Activated CD8-positive, alpha-beta memory T cell treated with anti-CD3 and anti-CD28 coated beads for 1 hour (primary cell): ENCODE results near the gene VGLL4.

Experiments used
- DNase-seq, 2 donors: peaks; one replicate each; pipeline ENCODE4 v3.0.0-alpha.2; 2020; ENCODE audit warnings: low read depth in 1 of 2; ENCODE audit errors: extremely low read depth in 1 of 2

The VGLL4 gene

DNA sequence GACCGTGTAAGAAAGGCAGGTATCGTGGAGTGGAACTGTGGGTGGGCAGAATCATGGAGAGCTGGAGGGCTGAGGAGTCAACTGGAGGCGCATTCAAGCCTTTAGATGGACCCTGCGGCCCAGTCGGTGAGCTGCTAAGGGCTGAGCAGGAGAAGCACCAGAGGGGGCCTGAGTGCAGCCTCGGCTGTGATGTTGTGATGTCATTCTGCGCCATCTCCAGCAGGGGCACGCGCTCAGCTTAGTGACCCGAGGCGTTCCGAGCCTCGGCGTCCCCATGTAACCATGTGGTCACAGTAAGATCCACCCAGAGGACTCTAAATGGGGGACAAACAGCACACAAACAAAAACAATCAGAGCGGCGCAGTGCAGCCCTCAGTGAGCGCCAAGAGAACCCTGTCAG, 76.8 kb downstream of the VGLL4 start:
- DNase-seq = no peak

DNA sequence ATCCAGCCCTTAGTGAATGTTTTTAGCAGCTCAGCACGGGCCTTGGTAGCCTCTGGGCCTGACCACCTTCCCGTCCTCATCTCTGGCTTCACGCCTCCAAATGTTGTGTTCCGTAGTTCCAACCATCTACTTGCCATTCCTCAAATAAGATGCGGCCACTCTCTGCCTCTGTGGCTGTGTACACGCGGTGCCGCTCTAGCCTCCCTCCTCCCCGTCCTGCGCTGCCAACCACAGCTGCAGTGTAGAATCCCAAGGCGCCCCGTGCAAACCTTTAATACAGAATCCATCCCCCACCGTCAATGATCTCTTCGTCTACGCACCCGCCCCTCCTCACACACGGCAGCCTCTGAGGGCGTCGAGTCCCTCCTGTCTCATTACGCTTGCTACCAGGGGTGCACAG, 77.2 kb downstream of the VGLL4 start:
- DNase-seq = no peak

DNA sequence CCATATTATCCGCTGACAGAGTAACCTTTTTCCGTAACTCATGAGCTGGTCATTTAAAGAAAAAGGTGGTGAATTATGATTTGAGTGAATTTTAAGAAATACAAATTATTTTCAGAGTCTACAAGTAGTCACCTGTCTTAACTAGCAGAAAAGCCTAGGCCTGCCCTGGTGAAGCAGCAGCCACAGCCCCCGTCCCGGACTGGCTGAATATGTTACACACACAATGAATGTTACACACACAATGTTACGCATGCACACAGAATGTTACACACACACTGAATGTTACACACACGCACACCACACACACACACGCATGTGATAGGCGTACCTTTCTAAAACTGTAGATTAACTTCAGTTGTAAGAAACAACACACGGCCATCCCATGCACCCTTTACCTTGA, 77.8 kb downstream of the VGLL4 start:
- DNase-seq = no peak

GRCh38 chr3:11565492-11565891, 78.2 kb downstream of the VGLL4 start:
- no peak for DNase-seq

DNA sequence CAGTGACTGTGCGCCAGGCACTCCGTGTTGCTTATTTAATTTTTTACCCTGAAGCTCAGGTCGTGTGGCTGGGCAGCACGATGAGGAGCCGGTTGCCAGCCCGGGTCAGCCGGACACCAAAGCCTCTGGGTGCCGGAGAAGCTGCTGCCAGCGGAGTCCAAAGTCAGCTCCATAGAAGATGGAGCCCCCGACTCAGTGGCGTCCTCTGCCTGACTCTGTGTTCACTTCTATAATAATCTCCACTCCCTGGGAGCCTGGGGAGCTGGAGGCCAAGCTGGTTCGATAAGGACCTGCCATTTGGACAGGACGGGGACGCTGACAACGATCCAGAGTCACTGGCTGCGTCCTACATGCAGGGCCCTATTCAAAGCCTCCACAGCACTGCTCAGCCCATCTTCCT, 78.6 kb downstream of the VGLL4 start:
- DNase-seq = no peak

DNA sequence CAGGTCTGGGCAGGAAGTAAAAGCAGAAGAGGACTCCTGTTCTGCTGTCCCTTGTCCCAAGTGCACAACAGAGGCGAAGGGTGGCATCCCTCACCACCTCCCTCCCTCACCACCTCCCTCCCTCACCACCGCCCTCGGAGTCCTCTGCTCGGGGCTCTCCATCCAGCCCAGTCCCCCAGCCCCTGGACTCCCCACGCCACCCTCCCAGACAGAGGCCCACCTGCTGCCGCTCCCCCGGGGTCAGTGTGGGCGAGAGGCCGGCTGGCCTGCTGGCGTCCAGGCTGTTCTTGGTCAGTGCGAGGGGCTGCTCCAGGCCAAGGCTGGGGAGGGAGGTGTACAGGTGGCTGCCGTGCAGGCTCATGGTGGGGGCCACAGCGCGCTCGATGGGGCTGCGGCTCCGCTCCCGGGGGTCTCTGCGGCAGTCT, 79.1 kb downstream of the VGLL4 start:
- DNase-seq = no peak

DNA sequence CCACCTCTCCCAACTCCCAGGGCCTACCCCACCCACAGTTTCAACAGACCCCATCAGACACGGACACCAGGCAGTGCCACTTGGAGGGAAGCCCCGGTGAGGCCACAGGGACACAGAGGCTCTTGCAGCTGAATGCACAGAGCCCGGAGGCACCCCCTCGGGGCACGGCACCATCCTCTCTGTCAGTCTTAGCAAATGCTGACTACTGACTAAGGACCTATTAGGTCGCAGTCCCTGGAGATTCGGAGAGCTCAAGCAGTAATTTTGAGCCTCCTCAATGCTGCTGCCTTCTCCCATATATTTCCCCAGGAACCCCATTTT, 79.9 kb downstream of the VGLL4 start:
- no peak for DNase-seq

- no peak for DNase-seq
Observed at GRCh38 chr3:11563159-11563864, 80.4 kb downstream of the VGLL4 start.

- DNase-seq = no peak
Observed at GRCh38 chr3:11562277-11562881, 81.3 kb downstream of the VGLL4 start.

DNA sequence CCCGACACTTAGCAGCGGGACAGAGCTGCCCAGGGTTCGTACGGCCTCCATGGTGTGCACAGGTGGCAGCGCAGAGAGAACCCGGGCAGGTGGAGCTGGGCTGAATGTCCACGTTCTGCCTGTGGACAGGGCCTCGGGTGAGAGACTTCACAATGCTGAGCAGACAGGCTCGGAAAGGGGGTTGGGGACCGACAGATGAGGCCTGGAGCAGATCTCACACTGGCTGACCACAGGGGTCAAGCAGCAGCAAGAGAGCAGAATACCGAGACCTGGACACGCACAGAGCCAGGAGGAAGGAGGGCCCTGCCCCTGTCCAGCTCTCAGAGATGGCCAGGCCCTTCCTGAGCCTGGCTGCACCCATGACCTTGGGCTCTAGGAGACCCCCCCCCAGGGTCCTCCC, 83.0 kb downstream of the VGLL4 start:
- no peak for DNase-seq

DNA sequence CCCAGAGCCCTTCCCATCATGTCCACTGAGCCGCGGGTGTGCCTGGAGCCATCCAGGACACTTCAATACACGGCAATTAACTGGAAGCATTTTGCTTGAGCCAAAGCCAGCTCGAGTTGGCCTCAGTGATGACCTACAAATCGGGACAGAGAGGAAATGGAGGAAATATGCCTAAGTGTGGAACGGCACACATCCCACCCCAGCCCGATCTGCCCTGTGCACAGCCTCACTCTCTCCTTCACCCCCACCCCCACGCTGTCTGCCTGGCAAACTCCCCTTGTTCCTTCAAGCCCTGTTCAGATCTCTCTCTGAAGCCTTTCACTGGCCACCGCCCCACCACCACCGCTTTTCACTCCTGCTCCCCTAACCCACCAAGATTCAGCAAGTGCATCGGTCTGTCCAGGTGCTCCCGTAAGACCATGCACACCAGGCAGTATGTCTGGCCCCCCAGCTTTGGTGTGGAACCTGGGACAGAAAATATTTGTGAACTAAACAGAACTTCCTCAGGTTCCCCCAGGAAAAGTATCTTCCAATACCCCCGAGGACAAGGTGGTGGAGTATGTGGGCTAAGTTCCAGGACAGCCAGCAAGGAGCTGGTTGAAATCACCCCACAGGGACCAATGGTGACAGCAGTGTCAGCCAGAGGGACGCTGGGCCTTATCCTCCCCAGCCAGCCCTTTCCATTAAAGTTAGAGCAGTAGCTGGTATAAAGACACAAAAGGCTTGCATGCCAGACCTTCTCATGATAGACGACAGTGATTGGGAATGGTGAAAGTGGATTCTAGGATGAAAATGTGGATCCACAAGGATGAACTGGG, 83.7 kb downstream of the VGLL4 start:
- DNase-seq = no peak

DNA sequence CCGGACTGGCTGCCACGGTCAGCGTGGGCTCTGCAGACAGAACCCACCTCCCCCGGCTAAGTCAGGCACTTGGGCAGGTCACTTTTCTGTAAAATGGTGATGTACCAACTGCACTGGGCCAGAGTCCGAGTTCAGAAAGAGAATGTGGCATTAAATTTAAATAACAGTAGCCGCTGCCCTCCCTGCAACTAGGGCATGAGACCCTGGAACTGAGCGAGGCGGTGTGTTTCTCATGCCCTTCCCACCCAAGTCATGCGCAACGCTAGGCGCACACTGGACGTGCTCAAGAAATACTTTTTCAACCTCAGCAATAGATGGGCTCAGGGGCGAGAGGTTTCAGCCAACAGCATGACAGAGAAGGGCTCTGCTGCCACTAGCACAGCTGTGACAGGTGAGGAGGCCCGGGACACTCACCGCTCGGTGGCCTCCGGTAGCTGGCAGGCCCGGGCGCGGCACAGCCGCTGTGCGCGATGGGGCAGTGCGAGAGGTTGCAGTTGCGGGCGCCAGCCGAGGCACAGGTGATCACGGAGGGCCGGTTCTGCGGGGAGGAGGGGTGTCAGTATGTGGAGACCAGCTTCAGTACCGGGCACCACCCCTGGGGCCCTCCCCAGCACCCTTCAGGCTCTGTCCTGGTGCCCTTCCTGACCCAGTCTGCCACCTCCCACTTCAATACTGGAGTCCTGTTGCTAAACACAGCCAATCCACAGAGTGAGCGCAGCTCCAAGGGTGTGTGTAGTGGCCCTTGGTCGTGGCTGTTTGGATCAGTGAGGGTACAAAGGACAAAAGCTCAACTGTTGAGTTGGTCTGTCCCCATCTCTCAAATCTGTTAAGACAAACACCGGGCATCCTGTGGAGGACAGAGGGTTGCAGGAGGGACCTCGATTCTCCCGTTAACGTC, 84.5 kb downstream of the VGLL4 start:
- no peak for DNase-seq

DNA sequence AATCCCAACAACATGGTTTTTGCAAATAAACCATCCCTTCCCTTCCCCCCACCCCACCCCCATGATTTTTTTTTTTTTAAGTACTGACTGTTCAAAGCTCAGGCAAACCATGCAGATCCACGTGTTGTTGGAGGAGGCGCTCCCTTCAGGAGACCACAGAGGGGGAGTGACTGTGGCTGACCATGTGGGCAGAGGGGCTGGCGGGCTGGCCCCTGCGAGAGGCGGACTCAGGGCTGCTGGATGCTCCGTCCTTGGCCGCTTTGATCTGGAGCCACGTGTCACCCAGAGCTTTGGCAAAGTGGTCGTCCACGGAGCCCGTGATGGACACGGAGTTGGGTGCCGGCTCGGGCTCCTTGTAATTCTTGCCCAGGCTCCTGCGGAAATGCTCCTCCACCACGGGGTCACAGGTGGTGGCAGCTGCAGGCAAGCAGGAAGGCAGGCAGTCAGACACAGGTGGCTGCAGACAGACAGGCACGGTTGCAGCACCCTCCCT, 85.3 kb downstream of the VGLL4 start:
- no peak for DNase-seq

GRCh38 chr3:11558002-11558401, 85.7 kb downstream of the VGLL4 start:
- DNase-seq = no peak

DNA sequence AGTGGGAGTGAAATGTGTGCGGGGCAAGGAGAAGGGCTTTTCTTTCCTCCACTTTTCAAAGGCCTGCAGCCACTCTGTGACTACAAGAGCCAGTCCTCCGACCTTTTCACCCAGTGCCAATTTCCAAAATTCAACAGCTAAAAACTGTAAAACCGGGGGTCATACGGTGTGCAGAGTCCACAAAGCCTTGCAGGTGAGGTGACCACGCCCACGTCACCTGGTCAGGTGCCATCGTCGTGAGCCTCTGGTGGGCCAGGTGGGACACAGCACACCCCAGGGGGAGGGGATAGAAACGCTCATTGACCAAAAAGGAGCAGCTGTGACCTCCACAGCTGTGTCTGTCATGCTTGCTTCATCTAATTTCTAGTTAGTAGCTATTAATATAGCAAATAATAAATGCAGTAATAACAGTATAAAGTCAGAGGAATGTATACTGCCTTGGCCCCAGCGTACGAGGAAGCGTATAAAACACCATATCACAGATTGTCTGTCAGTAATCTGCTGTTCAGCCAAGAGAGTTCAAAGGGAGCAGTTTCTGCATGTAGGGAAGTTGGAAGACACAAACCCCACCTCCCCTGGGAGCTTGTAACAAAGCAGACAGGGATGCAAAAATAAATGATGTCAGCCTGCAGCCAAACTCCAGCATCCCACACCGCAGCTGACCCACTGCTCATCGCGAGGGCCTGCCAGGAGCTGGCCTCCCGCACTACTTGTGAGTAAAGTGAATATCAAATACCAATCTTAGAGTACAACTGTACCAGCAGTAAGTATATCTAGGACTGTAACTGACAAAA, 86.7 kb downstream of the VGLL4 start:
- DNase-seq = no peak

DNA sequence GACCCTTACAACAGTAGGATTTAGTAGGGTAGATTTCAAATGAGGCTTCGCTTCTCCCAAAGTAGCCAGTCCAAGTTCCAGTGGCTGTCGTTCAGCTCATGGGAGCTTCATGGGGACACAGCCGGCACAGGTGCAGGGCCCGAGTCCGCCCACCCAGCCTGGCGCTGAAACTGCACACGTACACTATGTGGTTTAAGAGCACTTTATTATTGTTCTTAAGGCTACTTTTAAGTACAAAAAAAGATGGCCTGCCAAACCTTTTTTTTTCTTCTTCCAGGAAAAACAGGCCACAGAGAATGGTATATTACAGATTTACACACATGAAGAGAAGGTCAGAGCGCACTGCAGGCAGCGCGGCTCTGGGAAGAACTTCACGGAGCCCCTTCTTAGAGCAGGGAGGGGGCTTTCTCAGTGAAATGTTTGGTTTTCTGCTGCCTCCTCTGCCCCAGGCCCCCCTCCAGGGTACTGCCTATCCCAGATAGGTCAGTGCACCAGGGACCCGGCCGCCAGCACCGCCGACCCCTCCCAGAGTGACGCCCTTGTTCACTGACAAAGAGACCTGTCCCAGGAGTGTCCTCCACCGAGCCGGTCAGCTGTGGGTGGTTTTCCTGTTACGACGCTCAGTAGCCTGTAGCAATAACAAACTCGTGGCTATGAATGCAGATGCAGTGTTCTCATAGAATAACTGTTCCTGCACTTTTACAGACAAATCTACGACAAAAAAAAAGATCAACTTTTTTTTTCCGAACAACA, 87.7 kb downstream of the VGLL4 start:
- no peak for DNase-seq

GRCh38 chr3:11555211-11555782, 88.4 kb downstream of the VGLL4 start:
- DNase-seq = no peak

GRCh38 chr3:11554666-11555065, 89.0 kb downstream of the VGLL4 start:
- no peak for DNase-seq

GRCh38 chr3:11554236-11554610, 89.5 kb downstream of the VGLL4 start:
- DNase-seq = no peak
